Measurements from ENCODE around the gene VEZF1. TPM values are rescaled to one million over a fixed set of nuclear protein-coding genes. Genes with fewer than 3 reads are reported as not detected.

VEZF1 gene
- total and polyA plus RNA-seq, 2 of the 4 experiments (the other 2 are of a cell fraction), result 21.1 to 42.1 TPM

GRCh38 chr17:57929386-57929785 lies 58.7 kb downstream of the VEZF1 start:
- Histone ChIP-seq H3K36me3 (ENCODE audit: control insufficient read depth, insufficient read depth, low read length) (no peaks in the 10 kb centered on the region), H3K4me1 (ENCODE audit: control insufficient read depth, insufficient read depth, low read length) (peaks cover 20% of the 10 kb centered on the region), H3K4ac (ENCODE audit: low read depth, low read length) (no peak overlapping the region), H4K8ac (ENCODE audit: low read depth in 2 of 2, low read length in 2 of 2) (no peak overlapping the region), H3K56ac (ENCODE audit: extremely low read depth, insufficient read depth, low read length) (no peak overlapping the region), H3K9me3 (ENCODE audit: control insufficient read depth, insufficient read depth, low read length) (no peaks in the 10 kb centered on the region), H2AFZ (replicated peaks; ENCODE audit: low read length, poor library complexity) (no peak overlapping the region), H3K18ac (ENCODE audit: low read depth, low read length) (no peak overlapping the region), H3K9me1 (ENCODE audit: insufficient read depth, low read length) (peaks cover 26% of the 10 kb centered on the region), H3K27me3 (ENCODE audit: control insufficient read depth, insufficient read depth, low read length) (no peaks in the 10 kb centered on the region), H4K5ac (ENCODE audit: low read depth, low read length) (no peak overlapping the region), H4K20me1 (ENCODE audit: insufficient read depth, low read length) (peaks cover 38% of the 10 kb centered on the region), H3K23ac (ENCODE audit: low read depth, low read length) (no peak overlapping the region), H2AK9ac (replicated peaks; ENCODE audit: low read depth, low read length, poor library complexity) (no peak overlapping the region), H3K14ac (replicated peaks; ENCODE audit: low read depth, low read length) (no peak overlapping the region), H2BK20ac (ENCODE audit: low read depth, low read length) (no peak overlapping the region), H3K27ac (ENCODE audit: insufficient read depth, low read length) (no peak overlapping the region), H2AK5ac (ENCODE audit: low read depth, low read length) (no peak overlapping the region; the same call in 1 of the 2 replicates), H3K4me2 (ENCODE audit: low read depth, low read length) (no peak overlapping the region), H2BK15ac (ENCODE audit: low read depth, low read length) (no peak overlapping the region), H2BK120ac (ENCODE audit: low read depth, low read length) (no peak overlapping the region), H3K4me3 (ENCODE audit: insufficient read depth, low read depth, low read length) (no peak overlapping the region), H4K91ac (ENCODE audit: insufficient read depth, low read depth, low read length) (no peak overlapping the region), H3K9ac (ENCODE audit: low read depth, low read length) (no peak overlapping the region), H3K79me1 (ENCODE audit: low read depth in 1 of 2, low read length in 2 of 2) (peaks cover 28 to 82% of the 10 kb centered on the region in 2 experiments), H2BK5ac (ENCODE audit: low read depth, low read length, poor library complexity, severe bottlenecking) (no peak overlapping the region)
- ChIA-PET CTCF (no interaction called here), POLR2A (ENCODE audit: unreplicated experiment) (no interaction called here)
- intact Hi-C loops (cut with micrococcal nuclease) (no loop called here), dilution Hi-C loops (cut with HindIII; ENCODE audit: low sequenced_read_pairs, unreplicated experiment) (no loop called here), in situ Hi-C loops (cut with MboI; ENCODE audit: low sequenced_read_pairs) (no loop called here)
- DNase-seq, result no peak
- no peak for ATAC-seq (ENCODE audit: low read depth)
- TF ChIP-seq CTCF (conservative IDR thresholded peaks at IDR 0.05; ENCODE audit: low read depth, low read length) (no peak), USF2 (IDR thresholded peaks at IDR 0.05; ENCODE audit: low read depth, low read length) (no peak), ELK1 (IDR thresholded peaks at IDR 0.05; ENCODE audit: borderline replicate concordance, low read depth, low read length) (no peak)
- 89% methylated on average over 2 of the region's 4 CpGs; no CpG with 5 or more reads in 1 of the 2 experiments for WGBS, 2 experiments (ENCODE audit: extremely low coverage in 2 of 2, insufficient read length in 1 of 2)
- BruUV-seq (replicated peaks), result no TSS peak
